SK-N-SH (cell line): ENCODE results near the gene AOAH. TPM values are rescaled to one million over a fixed set of nuclear protein-coding genes. Genes with fewer than 3 reads are reported as not detected.

Experiments
- CTCF ChIA-PET: fragments of 300-600, 350-600 bp; formaldehyde crosslinking; extraction: SDS; loops from one replicate; lab custom pipeline; 2021; lab: Yijun Ruan, JAX
- POLR2A ChIA-PET: fragments of 350-600 bp; sonication (Branson Sonifier 250); formaldehyde crosslinking; extraction: SDS; loops from one replicate; lab custom pipeline; 2020; ENCODE audit warnings: antibody characterized with exemption, inconsistent platforms; lab: Yijun Ruan, JAX
- DNase-seq: peaks from one replicate; pipeline ENCODE4 v3.0.0; 2012
- H2AFZ ChIP-seq: fragments of 200-600 bp; sonication (generic); 2 replicates; pipeline ENCODE4 v1.8.1; 2016; ENCODE audit warnings: antibody characterized with exemption, mild to moderate bottlenecking, low read depth
- H3F3A ChIP-seq: fragments of 200-600 bp; sonication (generic); replicated peaks from 2 replicates; pipeline ENCODE3; 2016; ENCODE audit warnings: antibody characterized with exemption, mild to moderate bottlenecking; ENCODE audit not compliant: insufficient read depth
- H3K27ac ChIP-seq, 2 experiments: fragments of 200-500 bp in 1 of 2; fragments of 200-600 bp in 1 of 2; sonication (Bioruptor generic) in 1 of 2; sonication (generic), shearing (Covaris generic) in 1 of 2; 2 replicates each; pipeline versions ENCODE4 v1.5.1 to v1.6.1; 2014 to 2016; ENCODE audit warnings: low read depth in 2 of 2, inconsistent platforms in 1 of 2, low read length in 1 of 2, mild to moderate bottlenecking in 1 of 2, mixed read lengths in 1 of 2
- H3K27me3 ChIP-seq: fragments of 200-600 bp; sonication (generic), shearing (Covaris generic); 2 replicates; pipeline ENCODE4 v1.6.1; 2016; ENCODE audit warnings: mixed run types; ENCODE audit not compliant: insufficient read depth
- H3K36me3 ChIP-seq, 2 experiments: fragments of 200-500 bp in 1 of 2; fragments of 200-600 bp in 1 of 2; sonication (Bioruptor generic) in 1 of 2; sonication (generic) in 1 of 2; replicated peaks in 1 of 2; 2 replicates each; pipeline versions ENCODE3 to v1.5.1; 2014 to 2016; ENCODE audit warnings: low read length in 1 of 2, mild to moderate bottlenecking in 1 of 2; ENCODE audit not compliant: insufficient read depth in 2 of 2, control insufficient read depth in 1 of 2
- H3K4me1 ChIP-seq, 2 experiments: fragments of 200-500 bp in 1 of 2; fragments of 200-600 bp in 1 of 2; sonication (Bioruptor generic) in 1 of 2; sonication (generic), shearing (Covaris generic) in 1 of 2; 2 replicates each; pipeline versions ENCODE4 v1.5.1 to v1.6.1; 2014 to 2016; ENCODE audit warnings: low read depth in 1 of 2, low read length in 1 of 2, mixed run types in 1 of 2; ENCODE audit not compliant: insufficient read depth in 2 of 2, control insufficient read depth in 1 of 2
- H3K4me2 ChIP-seq: fragments of 200-600 bp; sonication (generic), shearing (Covaris generic); 2 replicates; pipeline ENCODE4 v1.6.1; 2017; ENCODE audit warnings: mixed run types
- H3K4me3 ChIP-seq, 2 experiments: fragments of 200-500 bp in 1 of 2; fragments of 200-600 bp in 1 of 2; sonication (Bioruptor generic) in 1 of 2; sonication (generic), shearing (Covaris generic) in 1 of 2; 2 replicates each; pipeline versions ENCODE4 v1.5.1 to v1.8.1; 2014 to 2016; ENCODE audit warnings: low read depth in 2 of 2, inconsistent platforms in 1 of 2, low read length in 1 of 2, mild to moderate bottlenecking in 1 of 2, mixed read lengths in 1 of 2, moderate library complexity in 1 of 2
- H3K79me2 ChIP-seq: fragments of 200-600 bp; sonication (generic); 2 replicates; pipeline ENCODE4 v1.8.1; 2017; ENCODE audit warnings: mild to moderate bottlenecking; ENCODE audit not compliant: insufficient read depth
- H3K9ac ChIP-seq: fragments of 200-600 bp; sonication (generic); 2 replicates; pipeline ENCODE4 v1.6.1; 2017; ENCODE audit warnings: mixed run types
- H3K9me2 ChIP-seq: fragments of 200-600 bp; sonication (generic); 2 replicates; pipeline ENCODE4 v1.6.1; 2017; ENCODE audit warnings: mixed run types
- H3K9me3 ChIP-seq: fragments of 200-600 bp; sonication (generic); 2 replicates; pipeline ENCODE4 v1.6.1; 2017; ENCODE audit warnings: mixed run types, mild to moderate bottlenecking, moderate library complexity
- H4K20me1 ChIP-seq: fragments of 200-600 bp; sonication (generic); 2 replicates; pipeline ENCODE4 v1.6.1; 2017; ENCODE audit warnings: mild to moderate bottlenecking, mixed run types; ENCODE audit not compliant: insufficient read depth
- ELF1 ChIP-seq: IDR thresholded peaks from 2 replicates; pipeline ENCODE4 v1.4.0; 2012
- FOXJ3 ChIP-seq: sonication (generic); formaldehyde crosslinking; IDR thresholded peaks from 2 replicates; pipeline ENCODE4 v1.5.1; 2020; ENCODE audit warnings: mild to moderate bottlenecking, missing genetic modification reagents
- FOXM1 ChIP-seq: IDR thresholded peaks from 2 replicates; pipeline ENCODE4 v1.4.0; 2012; ENCODE audit warnings: low read depth, mild to moderate bottlenecking
- GABPA ChIP-seq: IDR thresholded peaks from 2 replicates; pipeline ENCODE4 v1.4.0; 2012; ENCODE audit warnings: low read depth, mild to moderate bottlenecking
- IRF3 ChIP-seq: fragments of 150-350 bp; IDR thresholded peaks from 2 replicates; pipeline ENCODE4 v1.6.1; 2016; ENCODE audit warnings: mild to moderate bottlenecking, low read depth, low read length
- MAX ChIP-seq: IDR thresholded peaks from 2 replicates; pipeline ENCODE4 v1.4.0; 2012; ENCODE audit warnings: low read depth
- NFIC ChIP-seq: IDR thresholded peaks from 2 replicates; pipeline ENCODE4 v1.4.0; 2012; ENCODE audit warnings: borderline replicate concordance
- POLR2AphosphoS5 ChIP-seq: IDR thresholded peaks from 2 replicates; pipeline ENCODE4 v1.6.1; 2012; ENCODE audit warnings: low read depth, low read length
- RAD21 ChIP-seq: IDR thresholded peaks from 2 replicates; pipeline ENCODE4 v1.6.1; 2012; ENCODE audit warnings: mild to moderate bottlenecking, low read length
- REST ChIP-seq: IDR thresholded peaks from 2 replicates; pipeline ENCODE4 v1.6.1; 2012; ENCODE audit warnings: mild to moderate bottlenecking, low read depth, low read length, moderate library complexity
- RFX5 ChIP-seq: IDR thresholded peaks from 2 replicates; pipeline ENCODE4 v1.6.1; 2012; ENCODE audit warnings: mild to moderate bottlenecking, improper control_type of control experiment, low read length
- SIN3A ChIP-seq: IDR thresholded peaks from 2 replicates; pipeline ENCODE4 v1.6.1; 2012; ENCODE audit warnings: low read depth, mild to moderate bottlenecking, low read length, moderate library complexity, borderline replicate concordance
- TCF12 ChIP-seq: IDR thresholded peaks from 2 replicates; pipeline ENCODE4 v1.4.0; 2012
- USF1 ChIP-seq: IDR thresholded peaks from 2 replicates; pipeline ENCODE4 v1.4.0; 2012; ENCODE audit warnings: low read depth, borderline replicate concordance
- USF2 ChIP-seq: fragments of 150-350 bp; IDR thresholded peaks from 2 replicates; pipeline ENCODE4 v1.6.1; 2017; ENCODE audit warnings: antibody characterized with exemption, low read length, low read depth, borderline replicate concordance
- WGBS: methylation state at CpG from one replicate; pipeline ENCODE4 v1.1.6; 2017; ENCODE audit warnings: low lambda C conversion rate; 5-methylcytosine and 5-hydroxymethylcytosine counted together
- polyA plus RNA-seq, 3 experiments: library from polyadenylated mRNA; depleted of rRNA; stranded (reverse); fragments of >200 nt; gene quantifications; 2 replicates each; pipeline ENCODE4 v1.2.3, GENCODE V29; 2012

Gene AOAH
- polyA plus RNA-seq, 1 of the 3 experiments (the other 2 are of a cell fraction), result not detected

- POLR2A ChIA-PET, result no interaction called here
- H4K20me1 ChIP-seq, result no peaks in the 10 kb centered on the region
- no peak overlapping the region for H3K4me3 ChIP-seq
- no peaks in the 10 kb centered on the region for H3F3A ChIP-seq
- no peak overlapping the region for H3K4me2 ChIP-seq
- H3K27ac ChIP-seq, result no peak overlapping the region
- no peaks in the 10 kb centered on the region for H3K9me3 ChIP-seq
- CTCF ChIA-PET, result no interaction called here
- no peak for TF ChIP-seq NFIC
- TF ChIP-seq USF1, result no peak
- TF ChIP-seq GABPA, result no peak
- no peak for TF ChIP-seq ELF1
- no peak for TF ChIP-seq MAX
- no peak for TF ChIP-seq REST
- no peak for TF ChIP-seq POLR2AphosphoS5
- TF ChIP-seq SIN3A, result no peak
- TF ChIP-seq TCF12, result no peak
- TF ChIP-seq USF2, result no peak
- TF ChIP-seq FOXJ3, result no peak
- TF ChIP-seq RAD21, result no peak
- no peak for TF ChIP-seq IRF3
- no peak for TF ChIP-seq RFX5
- no peak for TF ChIP-seq FOXM1
- no peaks in the 10 kb centered on the region for H3K79me2 ChIP-seq
- DNase-seq, result no peak
- no peaks in the 10 kb centered on the region for H3K9me2 ChIP-seq
- 74% methylated on average over 5 of the region's 5 CpGs for WGBS
- H3K27me3 ChIP-seq, result no peaks in the 10 kb centered on the region
- H2AFZ ChIP-seq, result no peak overlapping the region
- H3K36me3 ChIP-seq, result no peaks in the 10 kb centered on the region
- no peak overlapping the region for H3K9ac ChIP-seq
- no peaks in the 10 kb centered on the region; a peak in 1 of 4 replicates for H3K4me1 ChIP-seq
These were observed 191.3 kb downstream of the AOAH start for GRCh38 chr7:36532981-36533499.
